ENCODE results near the gene TRHDE.

The TRHDE gene

GRCh38 chr12:72261885-72262284, 10.3 kb upstream of the TRHDE start:
- Histone ChIP-seq H3K4me3 (ENCODE audit: low read depth, low read length) (no peak overlapping the region), H3K36me3 (ENCODE audit: insufficient read depth, low read length) (no peaks in the 10 kb centered on the region), H3K27me3 (ENCODE audit: insufficient read depth, low read length) (peaks cover 26% of the 10 kb centered on the region), H3K4me1 (ENCODE audit: control insufficient read depth, insufficient read depth, low read length, unreplicated experiment) (no peaks in the 10 kb centered on the region), H3K79me2 (ENCODE audit: control insufficient read depth, insufficient read depth, low read length, unreplicated experiment) (no peaks in the 10 kb centered on the region), H3K27ac (ENCODE audit: low read depth, low read length) (no peak overlapping the region), H2AFZ (ENCODE audit: low read length, unreplicated experiment) (no peak overlapping the region)

GRCh38 chr12:72264548-72265175, 7.5 kb upstream of the TRHDE start:
- H3K27ac ChIP-seq (ENCODE audit: low read depth, low read length) = no peak overlapping the region
- no peaks in the 10 kb centered on the region for H3K79me2 ChIP-seq (ENCODE audit: control insufficient read depth, insufficient read depth, low read length, unreplicated experiment)
- H3K36me3 ChIP-seq (ENCODE audit: insufficient read depth, low read length) = no peaks in the 10 kb centered on the region
- H3K4me3 ChIP-seq (ENCODE audit: low read depth, low read length) = no peak overlapping the region
- no peak overlapping the region for H2AFZ ChIP-seq (ENCODE audit: low read length, unreplicated experiment)
- peaks cover 48% of the 10 kb centered on the region for H3K27me3 ChIP-seq (ENCODE audit: insufficient read depth, low read length)
- H3K4me1 ChIP-seq (ENCODE audit: control insufficient read depth, insufficient read depth, low read length, unreplicated experiment) = no peaks in the 10 kb centered on the region

GRCh38 chr12:72267974-72268373, 4.2 kb upstream of the TRHDE start:
- Histone ChIP-seq H3K27ac (ENCODE audit: low read depth, low read length) (no peak overlapping the region), H3K4me1 (ENCODE audit: control insufficient read depth, insufficient read depth, low read length, unreplicated experiment) (no peaks in the 10 kb centered on the region), H3K27me3 (ENCODE audit: insufficient read depth, low read length) (peaks cover 79% of the 10 kb centered on the region), H3K36me3 (ENCODE audit: insufficient read depth, low read length) (no peaks in the 10 kb centered on the region), H2AFZ (ENCODE audit: low read length, unreplicated experiment) (no peak overlapping the region), H3K79me2 (ENCODE audit: control insufficient read depth, insufficient read depth, low read length, unreplicated experiment) (no peaks in the 10 kb centered on the region), H3K4me3 (ENCODE audit: low read depth, low read length) (no peak overlapping the region)

GRCh38 chr12:72268386-72268785, 3.8 kb upstream of the TRHDE start:
- no peaks in the 10 kb centered on the region for H3K79me2 ChIP-seq (ENCODE audit: control insufficient read depth, insufficient read depth, low read length, unreplicated experiment)
- H3K4me1 ChIP-seq (ENCODE audit: control insufficient read depth, insufficient read depth, low read length, unreplicated experiment) = no peaks in the 10 kb centered on the region
- no peak overlapping the region for H2AFZ ChIP-seq (ENCODE audit: low read length, unreplicated experiment)
- H3K27ac ChIP-seq (ENCODE audit: low read depth, low read length) = no peak overlapping the region
- no peaks in the 10 kb centered on the region for H3K36me3 ChIP-seq (ENCODE audit: insufficient read depth, low read length)
- H3K4me3 ChIP-seq (ENCODE audit: low read depth, low read length) = no peak overlapping the region
- peaks cover 79% of the 10 kb centered on the region for H3K27me3 ChIP-seq (ENCODE audit: insufficient read depth, low read length)

GRCh38 chr12:72269491-72269890, 2.7 kb upstream of the TRHDE start:
- peaks cover 81% of the 10 kb centered on the region for H3K27me3 ChIP-seq (ENCODE audit: insufficient read depth, low read length)
- no peaks in the 10 kb centered on the region for H3K4me1 ChIP-seq (ENCODE audit: control insufficient read depth, insufficient read depth, low read length, unreplicated experiment)
- H3K36me3 ChIP-seq (ENCODE audit: insufficient read depth, low read length) = no peaks in the 10 kb centered on the region
- no peak overlapping the region for H3K27ac ChIP-seq (ENCODE audit: low read depth, low read length)
- no peak overlapping the region for H2AFZ ChIP-seq (ENCODE audit: low read length, unreplicated experiment)
- no peaks in the 10 kb centered on the region for H3K79me2 ChIP-seq (ENCODE audit: control insufficient read depth, insufficient read depth, low read length, unreplicated experiment)
- no peak overlapping the region for H3K4me3 ChIP-seq (ENCODE audit: low read depth, low read length)

GRCh38 chr12:72270246-72270645, 1.9 kb upstream of the TRHDE start:
- peaks cover 88% of the 10 kb centered on the region for H3K27me3 ChIP-seq (ENCODE audit: insufficient read depth, low read length)
- no peak overlapping the region for H3K27ac ChIP-seq (ENCODE audit: low read depth, low read length)
- H2AFZ ChIP-seq (ENCODE audit: low read length, unreplicated experiment) = no peak overlapping the region
- no peaks in the 10 kb centered on the region for H3K4me1 ChIP-seq (ENCODE audit: control insufficient read depth, insufficient read depth, low read length, unreplicated experiment)
- H3K79me2 ChIP-seq (ENCODE audit: control insufficient read depth, insufficient read depth, low read length, unreplicated experiment) = no peaks in the 10 kb centered on the region
- H3K36me3 ChIP-seq (ENCODE audit: insufficient read depth, low read length) = no peaks in the 10 kb centered on the region
- H3K4me3 ChIP-seq (ENCODE audit: low read depth, low read length) = no peak overlapping the region

- no peaks in the 10 kb centered on the region for H3K4me1 ChIP-seq (ENCODE audit: control insufficient read depth, insufficient read depth, low read length, unreplicated experiment)
- no peaks in the 10 kb centered on the region for H3K79me2 ChIP-seq (ENCODE audit: control insufficient read depth, insufficient read depth, low read length, unreplicated experiment)
- no peak overlapping the region for H3K27ac ChIP-seq (ENCODE audit: low read depth, low read length)
- no peak overlapping the region for H2AFZ ChIP-seq (ENCODE audit: low read length, unreplicated experiment)
- H3K27me3 ChIP-seq (ENCODE audit: insufficient read depth, low read length) = peaks cover 92% of the 10 kb centered on the region
- no peak overlapping the region for H3K4me3 ChIP-seq (ENCODE audit: low read depth, low read length)
- no peaks in the 10 kb centered on the region for H3K36me3 ChIP-seq (ENCODE audit: insufficient read depth, low read length)
Measured at GRCh38 chr12:72270961-72271360, 1.2 kb upstream of the TRHDE start.

- Histone ChIP-seq H3K4me3 (ENCODE audit: low read depth, low read length) (peak overlapping the region; percentile 62), H2AFZ (ENCODE audit: low read length, unreplicated experiment) (no peak overlapping the region), H3K27me3 (ENCODE audit: insufficient read depth, low read length) (peaks cover 92% of the 10 kb centered on the region), H3K79me2 (ENCODE audit: control insufficient read depth, insufficient read depth, low read length, unreplicated experiment) (no peaks in the 10 kb centered on the region), H3K36me3 (ENCODE audit: insufficient read depth, low read length) (no peaks in the 10 kb centered on the region), H3K27ac (ENCODE audit: low read depth, low read length) (no peak overlapping the region), H3K4me1 (ENCODE audit: control insufficient read depth, insufficient read depth, low read length, unreplicated experiment) (no peaks in the 10 kb centered on the region)
Measured at GRCh38 chr12:72271451-72272090, 599 bp upstream of the TRHDE start.

- Histone ChIP-seq H3K27me3 (ENCODE audit: insufficient read depth, low read length) (peaks cover 92% of the 10 kb centered on the region), H3K4me1 (ENCODE audit: control insufficient read depth, insufficient read depth, low read length, unreplicated experiment) (no peaks in the 10 kb centered on the region), H3K27ac (ENCODE audit: low read depth, low read length) (no peak overlapping the region), H3K4me3 (ENCODE audit: low read depth, low read length) (peak overlapping the region; percentile 29; the same call in 1 of the 2 replicates), H3K36me3 (ENCODE audit: insufficient read depth, low read length) (no peaks in the 10 kb centered on the region), H2AFZ (ENCODE audit: low read length, unreplicated experiment) (no peak overlapping the region), H3K79me2 (ENCODE audit: control insufficient read depth, insufficient read depth, low read length, unreplicated experiment) (no peaks in the 10 kb centered on the region)
Measured at GRCh38 chr12:72272731-72273498, 745 bp downstream of the TRHDE start.

- Histone ChIP-seq H3K4me1 (ENCODE audit: control insufficient read depth, insufficient read depth, low read length, unreplicated experiment) (no peaks in the 10 kb centered on the region), H3K4me3 (ENCODE audit: low read depth, low read length) (peak overlapping the region; percentile 29; the same call in 1 of the 2 replicates), H3K27ac (ENCODE audit: low read depth, low read length) (no peak overlapping the region), H3K36me3 (ENCODE audit: insufficient read depth, low read length) (no peaks in the 10 kb centered on the region), H3K27me3 (ENCODE audit: insufficient read depth, low read length) (peaks cover 86% of the 10 kb centered on the region), H3K79me2 (ENCODE audit: control insufficient read depth, insufficient read depth, low read length, unreplicated experiment) (no peaks in the 10 kb centered on the region), H2AFZ (ENCODE audit: low read length, unreplicated experiment) (no peak overlapping the region)
Measured at GRCh38 chr12:72273499-72273837, 1.3 kb downstream of the TRHDE start.

All from ACC112 (cell line).